ENCODE measurements around the gene TRIM38.

GRCh38 chr6:26029570-26029856 is 66.9 kb downstream of the TRIM38 start:
- no peak for TF ChIP-seq YY1 (IDR thresholded peaks at IDR 0.05; ENCODE audit: insufficient read depth, insufficient read length)
- no peak for TF ChIP-seq SUZ12 (IDR thresholded peaks at IDR 0.05; ENCODE audit: extremely low read depth, insufficient read depth, insufficient read length)
